ENCODE results near the gene SLC35F3.

The SLC35F3 gene

GRCh38 chr1:233988963-233989696, 84.7 kb downstream of the SLC35F3 start:
- no peak overlapping the region for H3K27ac ChIP-seq
- TF ChIP-seq CTCF (conservative IDR thresholded peaks at IDR 0.05): no peak

- no peak for TF ChIP-seq CTCF (conservative IDR thresholded peaks at IDR 0.05)
Observed at GRCh38 chr1:233990486-233990885, 86.0 kb downstream of the SLC35F3 start.

GRCh38 chr1:233993651-233994050, 89.2 kb downstream of the SLC35F3 start:
- TF ChIP-seq CTCF (conservative IDR thresholded peaks at IDR 0.05): no peak
- no peak overlapping the region for H3K27ac ChIP-seq

More at GRCh38 chr1:233990486-233990885, 86.0 kb downstream of the SLC35F3 start:
- H3K27ac ChIP-seq: no peak overlapping the region

GRCh38 chr1:233994112-233994511, 89.6 kb downstream of the SLC35F3 start:
- H3K27ac ChIP-seq: no peak overlapping the region
- no peak for TF ChIP-seq CTCF (conservative IDR thresholded peaks at IDR 0.05)

- no peak for TF ChIP-seq CTCF (conservative IDR thresholded peaks at IDR 0.05)
- H3K27ac ChIP-seq: no peak overlapping the region
Observed at GRCh38 chr1:233998456-233998855, 94.0 kb downstream of the SLC35F3 start.

- no peak overlapping the region for H3K27ac ChIP-seq
- no peak for TF ChIP-seq CTCF (conservative IDR thresholded peaks at IDR 0.05)
Observed at GRCh38 chr1:233998891-233999290, 94.4 kb downstream of the SLC35F3 start.

- TF ChIP-seq CTCF (conservative IDR thresholded peaks at IDR 0.05): no peak
- H3K27ac ChIP-seq: no peak overlapping the region
Observed at GRCh38 chr1:234000557-234001041, 96.1 kb downstream of the SLC35F3 start.

Measured in VCaP (cell line).